Loucy (cell line): ENCODE results near the gene GARIN5A.

Experiments used
- H2AFZ ChIP-seq: fragments of 200-600 bp; sonication (generic); 2 replicates; pipeline ENCODE4 v1.6.0; 2016; ENCODE audit warnings: antibody characterized with exemption, mild to moderate bottlenecking, low read length, moderate library complexity
- H3F3A ChIP-seq: fragments of 200-600 bp; 2 replicates; pipeline ENCODE4 v1.6.0; 2016; ENCODE audit warnings: antibody characterized with exemption, low read depth, mild to moderate bottlenecking
- H3K27me3 ChIP-seq: fragments of 200-600 bp; sonication (generic); 2 replicates; pipeline ENCODE4 v1.6.1; 2014; ENCODE audit warnings: low read length, mild to moderate bottlenecking; ENCODE audit not compliant: insufficient read depth, poor library complexity, severe bottlenecking
- H3K36me3 ChIP-seq: fragments of 200-600 bp; sonication (generic); 2 replicates; pipeline ENCODE4 v1.6.1; 2016; ENCODE audit warnings: low read length; ENCODE audit not compliant: insufficient read depth
- H3K4me1 ChIP-seq: fragments of 200-600 bp; sonication (generic); 2 replicates; pipeline ENCODE4 v1.5.1; 2014; ENCODE audit warnings: low read length, mild to moderate bottlenecking; ENCODE audit not compliant: insufficient read depth, poor library complexity, severe bottlenecking
- H3K4me2 ChIP-seq: fragments of 200-600 bp; sonication (generic); 2 replicates; pipeline ENCODE4 v1.6.0; 2014; ENCODE audit warnings: antibody characterized with exemption, low read length, low read depth, mild to moderate bottlenecking; ENCODE audit not compliant: poor library complexity, severe bottlenecking
- H3K4me3 ChIP-seq: fragments of 200-600 bp; sonication (generic); 2 replicates; pipeline ENCODE4 v1.5.1; 2014; ENCODE audit warnings: low read length, mild to moderate bottlenecking, mixed read lengths; ENCODE audit not compliant: poor library complexity, severe bottlenecking
- H3K79me2 ChIP-seq: fragments of 200-600 bp; sonication (generic); 2 replicates; pipeline ENCODE4 v1.6.1; 2014; ENCODE audit warnings: low read length; ENCODE audit not compliant: insufficient read depth
- H3K9ac ChIP-seq: fragments of 200-600 bp; sonication (generic); 2 replicates; pipeline ENCODE4 v1.6.0; 2014; ENCODE audit warnings: mild to moderate bottlenecking, low read depth, low read length, moderate library complexity; ENCODE audit not compliant: poor library complexity, severe bottlenecking
- H3K9me2 ChIP-seq: fragments of 200-600 bp; sonication (generic); replicated peaks from 2 replicates; pipeline ENCODE4 v1.6.1; 2016; ENCODE audit warnings: low read depth, low read length, mixed read lengths
- H3K9me3 ChIP-seq: fragments of 200-600 bp; sonication (generic); 2 replicates; pipeline ENCODE4 v1.6.1; 2014; ENCODE audit warnings: mild to moderate bottlenecking, antibody characterized with exemption, low read length, low read depth; ENCODE audit not compliant: insufficient read depth
- H4K20me1 ChIP-seq: fragments of 200-600 bp; sonication (generic); 2 replicates; pipeline ENCODE4 v1.6.0; 2014; ENCODE audit warnings: antibody characterized with exemption, low read length, mild to moderate bottlenecking; ENCODE audit not compliant: insufficient read depth, poor library complexity, severe bottlenecking
- EZH2phosphoT487 ChIP-seq: fragments of 200-600 bp; IDR thresholded peaks from 2 replicates; pipeline ENCODE4 v1.6.1; 2018; ENCODE audit warnings: antibody characterized with exemption, mild to moderate bottlenecking, moderate library complexity, borderline replicate concordance
- TF ChIP-seq, protein P1 (sequence below): fragments of 200-600 bp; sonication (generic); conservative IDR thresholded peaks from 2 replicates; pipeline ENCODE4 v1.5.1; 2014; ENCODE audit warnings: mild to moderate bottlenecking, antibody characterized with exemption, low read length

Gene GARIN5A

DNA sequence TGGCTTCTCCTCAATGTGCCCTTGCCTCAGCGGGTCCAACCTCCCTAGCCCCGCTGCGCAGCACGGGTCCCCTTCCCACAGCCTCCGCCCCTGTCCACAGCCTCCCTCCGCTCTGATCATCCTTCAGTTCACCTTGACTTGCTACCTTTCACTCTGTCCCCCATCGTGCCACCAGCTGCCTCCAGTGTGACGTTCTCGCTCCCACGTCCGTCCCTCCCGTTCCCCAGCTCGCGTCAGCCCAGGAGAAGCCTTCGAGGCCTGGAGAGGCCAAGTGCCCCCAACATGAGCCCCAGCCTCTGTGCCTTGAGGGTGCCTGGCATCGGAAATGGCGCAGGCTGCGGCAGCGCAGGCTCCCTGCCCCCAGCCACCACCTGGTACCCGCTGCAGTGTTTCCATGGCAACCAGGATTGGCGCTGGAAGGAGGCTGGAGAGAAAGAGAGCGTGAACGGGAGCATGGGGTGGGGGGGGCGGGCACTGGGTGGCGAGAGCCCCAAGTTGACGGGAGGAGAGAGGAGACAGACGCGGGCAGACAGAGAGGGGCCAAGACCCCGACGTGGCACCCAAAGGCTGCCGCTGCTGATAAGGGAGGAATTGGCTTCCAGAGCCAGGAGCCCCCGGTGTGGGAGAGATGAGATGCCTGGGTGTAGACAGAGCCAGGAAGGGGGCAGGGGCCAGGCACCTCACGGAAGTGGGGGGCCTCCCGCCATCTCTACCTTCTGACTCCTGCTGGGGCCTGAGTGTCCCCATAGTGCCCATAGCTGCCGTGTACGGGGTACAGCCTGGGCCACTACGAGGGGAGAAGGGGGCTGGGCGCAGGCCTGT is 37.9 kb upstream of the GARIN5A start:
- no peaks in the 10 kb centered on the region for H3F3A ChIP-seq
- H3K4me2 ChIP-seq: no peak overlapping the region
- H3K9me3 ChIP-seq: no peaks in the 10 kb centered on the region
- peaks cover 8% of the 10 kb centered on the region for H3K4me1 ChIP-seq
- no peak overlapping the region for H2AFZ ChIP-seq
- TF ChIP-seq, protein P1, sequence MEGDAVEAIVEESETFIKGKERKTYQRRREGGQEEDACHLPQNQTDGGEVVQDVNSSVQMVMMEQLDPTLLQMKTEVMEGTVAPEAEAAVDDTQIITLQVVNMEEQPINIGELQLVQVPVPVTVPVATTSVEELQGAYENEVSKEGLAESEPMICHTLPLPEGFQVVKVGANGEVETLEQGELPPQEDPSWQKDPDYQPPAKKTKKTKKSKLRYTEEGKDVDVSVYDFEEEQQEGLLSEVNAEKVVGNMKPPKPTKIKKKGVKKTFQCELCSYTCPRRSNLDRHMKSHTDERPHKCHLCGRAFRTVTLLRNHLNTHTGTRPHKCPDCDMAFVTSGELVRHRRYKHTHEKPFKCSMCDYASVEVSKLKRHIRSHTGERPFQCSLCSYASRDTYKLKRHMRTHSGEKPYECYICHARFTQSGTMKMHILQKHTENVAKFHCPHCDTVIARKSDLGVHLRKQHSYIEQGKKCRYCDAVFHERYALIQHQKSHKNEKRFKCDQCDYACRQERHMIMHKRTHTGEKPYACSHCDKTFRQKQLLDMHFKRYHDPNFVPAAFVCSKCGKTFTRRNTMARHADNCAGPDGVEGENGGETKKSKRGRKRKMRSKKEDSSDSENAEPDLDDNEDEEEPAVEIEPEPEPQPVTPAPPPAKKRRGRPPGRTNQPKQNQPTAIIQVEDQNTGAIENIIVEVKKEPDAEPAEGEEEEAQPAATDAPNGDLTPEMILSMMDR: no peak
- TF ChIP-seq EZH2phosphoT487: no peak
- no peak overlapping the region for H3K4me3 ChIP-seq
- H3K27me3 ChIP-seq: no peaks in the 10 kb centered on the region
- H3K36me3 ChIP-seq: no peaks in the 10 kb centered on the region
- no peak overlapping the region for H3K9ac ChIP-seq
- H4K20me1 ChIP-seq: no peaks in the 10 kb centered on the region
- H3K9me2 ChIP-seq: no peaks in the 10 kb centered on the region
- no peaks in the 10 kb centered on the region for H3K79me2 ChIP-seq

DNA sequence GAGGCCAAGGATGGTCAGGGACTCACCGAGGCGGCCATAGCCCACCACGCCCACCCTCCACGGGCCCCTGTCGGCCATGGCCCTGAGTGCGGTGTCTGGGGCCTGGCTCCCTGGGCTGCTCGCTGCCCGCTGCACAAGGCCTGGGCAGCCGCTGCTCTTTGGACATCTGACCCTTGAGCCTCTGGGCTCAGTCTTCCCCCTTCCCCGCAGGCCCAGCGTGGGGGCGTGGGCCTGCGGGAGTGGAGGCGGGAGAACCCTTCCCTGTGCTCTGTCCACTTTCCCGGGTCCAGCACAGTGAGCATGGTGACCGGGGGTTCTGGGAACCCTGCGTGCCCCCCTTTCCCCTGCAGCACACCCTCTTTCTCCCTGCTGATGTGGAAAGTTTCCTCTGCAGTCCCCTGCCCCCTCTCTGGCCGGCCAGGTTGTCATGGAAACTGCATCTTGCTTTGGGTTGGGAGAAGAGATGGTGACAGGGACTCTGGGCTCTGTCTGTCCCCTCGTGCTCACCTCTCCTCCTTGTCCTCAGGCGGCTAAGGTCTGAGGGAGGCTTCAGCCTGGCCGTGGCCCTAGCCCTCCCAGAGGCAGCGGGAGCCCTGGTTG is 37.2 kb upstream of the GARIN5A start, which contains the start of gene ASPDH:
TSS of gene ASPDH (minus strand) at position 168 of the 600 bp plus-strand sequence. CDS start at position 78, 90 bp downstream.
- no peaks in the 10 kb centered on the region for H3K9me3 ChIP-seq
- H3K79me2 ChIP-seq: no peaks in the 10 kb centered on the region
- H3K9ac ChIP-seq: no peak within 1 kb of the TSS
- no peak within 1 kb of the TSS for H3K4me3 ChIP-seq
- H3K4me1 ChIP-seq: peaks cover 8% of the 10 kb centered on the region
- H3F3A ChIP-seq: no peaks in the 10 kb centered on the region
- H4K20me1 ChIP-seq: no peaks in the 10 kb centered on the region
- H3K9me2 ChIP-seq: no peaks in the 10 kb centered on the region
- no peak within 1 kb of the TSS for H2AFZ ChIP-seq
- no peaks in the 10 kb centered on the region for H3K27me3 ChIP-seq
- no peak within 1 kb of the TSS for H3K4me2 ChIP-seq
- no peak for TF ChIP-seq EZH2phosphoT487
- TF ChIP-seq, protein P1: no peak
- no peaks in the 10 kb centered on the region for H3K36me3 ChIP-seq

DNA sequence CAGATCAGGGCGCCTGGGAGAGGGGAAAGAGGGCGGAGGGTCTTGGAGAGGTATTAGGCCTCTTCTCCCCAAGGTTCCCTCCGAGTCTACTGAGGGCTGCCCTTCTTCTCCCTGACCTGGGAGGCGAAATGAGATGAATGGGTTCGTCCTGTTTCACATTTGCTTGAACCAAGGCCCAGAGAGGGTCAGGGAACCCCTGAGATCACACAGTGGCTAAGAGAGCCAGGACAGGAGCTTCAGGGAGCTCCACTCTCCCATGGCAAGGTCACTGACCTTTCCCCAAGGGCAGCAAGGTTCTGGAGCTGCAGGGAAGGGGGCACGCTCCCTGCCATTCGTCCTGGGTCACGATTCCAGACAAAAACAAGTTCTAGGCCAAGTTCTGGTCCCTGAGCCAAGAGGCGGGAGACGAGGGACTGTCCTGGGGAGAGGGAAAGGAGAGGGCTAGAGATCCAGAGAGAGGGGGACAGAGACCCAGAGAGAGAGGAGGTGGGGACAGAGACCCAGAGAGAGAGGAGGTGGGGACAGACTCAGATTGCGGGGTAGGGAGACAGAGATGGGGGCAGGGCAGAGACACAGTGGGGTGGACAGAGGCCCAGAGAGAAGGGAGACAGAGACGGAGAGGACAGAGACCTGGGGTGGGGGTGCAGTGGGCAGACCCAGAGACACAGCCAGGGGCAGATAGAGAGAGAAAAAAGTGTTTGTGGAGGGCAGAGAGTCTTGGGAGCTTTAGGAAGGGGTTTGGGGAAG is 36.5 kb upstream of the GARIN5A start:
- Histone ChIP-seq H3K4me2 (no peak overlapping the region), H3K9ac (no peak overlapping the region), H3K79me2 (no peaks in the 10 kb centered on the region), H4K20me1 (no peaks in the 10 kb centered on the region), H3F3A (no peaks in the 10 kb centered on the region), H3K9me3 (no peaks in the 10 kb centered on the region), H3K36me3 (no peaks in the 10 kb centered on the region), H3K27me3 (no peaks in the 10 kb centered on the region), H3K4me3 (no peak overlapping the region), H3K9me2 (no peaks in the 10 kb centered on the region), H2AFZ (no peak overlapping the region), H3K4me1 (peaks cover 8% of the 10 kb centered on the region)
- TF ChIP-seq, protein P1: no peak
- no peak for TF ChIP-seq EZH2phosphoT487
